NCI-H2227 (cell line): ENCODE data around the gene SREBF2.
A peak's percentile ranks its signal among the peaks of the same experiment; 100 is the strongest.

Experiments used
- DNase-seq: peaks from one replicate; lab custom pipeline; 2025; ENCODE audit not compliant: unreplicated experiment; lab: John Stamatoyannopoulos, UW

SREBF2 gene

DNA sequence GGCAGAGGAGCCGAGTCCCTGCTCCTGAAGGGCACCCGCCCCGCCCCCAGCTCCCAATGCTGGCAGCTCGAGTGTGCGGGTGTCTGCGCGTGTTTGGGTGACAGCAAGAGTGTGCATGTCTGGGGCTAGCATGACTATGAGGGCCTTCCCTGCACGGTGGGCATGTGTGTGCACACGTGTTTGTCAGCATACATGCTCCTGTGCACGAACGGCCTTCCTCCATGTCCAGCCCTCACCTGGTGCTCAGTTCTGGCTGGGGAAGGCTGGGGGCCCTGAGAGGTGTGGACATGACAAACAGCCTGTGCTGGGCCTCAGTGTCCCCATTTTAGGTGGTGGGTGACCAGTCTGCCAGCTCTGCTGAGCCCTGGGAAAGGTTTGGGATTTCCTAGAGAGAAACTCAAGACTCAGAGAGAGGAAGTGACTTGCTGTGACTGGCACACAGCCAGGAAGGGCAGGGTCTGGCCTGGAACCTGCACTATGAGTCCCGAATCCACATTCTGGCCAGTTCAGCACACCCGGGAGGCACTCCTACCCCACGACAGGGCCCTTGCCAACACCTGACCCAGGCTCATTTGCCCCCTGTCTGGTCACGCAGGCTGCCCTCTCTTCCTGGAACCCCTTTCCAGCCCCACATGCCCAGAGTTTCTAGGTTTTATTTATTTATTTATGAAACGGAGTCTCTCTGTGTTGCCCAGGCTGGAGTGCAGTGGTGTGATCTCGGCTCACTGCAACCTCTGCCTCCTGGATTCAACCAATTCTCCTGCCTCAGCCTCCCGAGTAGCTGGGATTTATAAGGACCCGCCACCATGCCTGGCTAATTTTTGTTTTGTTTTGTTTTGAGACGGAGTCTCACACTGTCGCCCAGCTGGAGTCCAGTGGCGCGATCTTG is 85.2 kb downstream of the SREBF2 start:
- no peak for DNase-seq

DNA sequence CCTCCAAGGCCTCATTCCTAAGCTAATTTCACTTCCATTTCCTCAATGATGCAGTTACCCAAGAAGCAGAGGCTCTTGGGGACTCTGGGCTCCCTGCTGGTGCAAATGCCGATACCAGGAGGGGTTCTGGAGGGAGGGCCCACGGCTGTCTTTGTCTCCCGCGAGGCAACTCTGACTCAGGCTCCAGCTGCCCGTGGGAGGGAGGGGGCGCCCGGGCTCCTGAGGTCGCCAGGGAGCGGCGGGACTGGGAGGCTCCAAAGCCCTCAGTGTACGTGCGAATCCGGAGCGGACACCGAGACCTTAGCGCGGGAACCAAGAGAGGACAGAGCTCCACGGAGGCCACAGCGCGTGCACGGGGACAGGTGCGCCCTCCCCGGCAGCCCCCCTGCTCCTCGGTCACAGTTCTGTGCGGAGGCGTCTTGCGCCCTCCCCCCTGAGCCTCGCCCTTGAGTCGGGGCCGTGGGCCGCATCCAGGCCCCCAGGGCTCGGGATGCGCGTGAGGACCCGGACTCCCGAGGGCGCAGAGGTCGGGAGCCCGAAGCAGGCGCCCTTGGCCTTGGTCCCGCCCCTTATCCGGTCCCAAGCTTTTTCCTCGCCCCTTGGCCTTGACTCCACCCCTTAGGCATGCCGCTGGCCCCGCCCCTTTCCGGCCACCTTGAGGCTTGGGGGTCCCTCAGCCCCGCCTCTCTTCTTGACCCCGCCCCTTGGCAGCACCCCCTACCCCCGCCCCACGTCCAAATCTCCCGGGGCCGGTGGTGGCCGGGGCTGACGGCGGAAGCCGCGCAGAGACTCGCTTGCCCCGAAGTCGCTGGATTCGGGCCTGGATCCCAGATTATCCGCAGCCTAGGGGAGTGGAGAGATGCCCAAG is 86.7 kb downstream of the SREBF2 start:
- no peak for DNase-seq

DNA sequence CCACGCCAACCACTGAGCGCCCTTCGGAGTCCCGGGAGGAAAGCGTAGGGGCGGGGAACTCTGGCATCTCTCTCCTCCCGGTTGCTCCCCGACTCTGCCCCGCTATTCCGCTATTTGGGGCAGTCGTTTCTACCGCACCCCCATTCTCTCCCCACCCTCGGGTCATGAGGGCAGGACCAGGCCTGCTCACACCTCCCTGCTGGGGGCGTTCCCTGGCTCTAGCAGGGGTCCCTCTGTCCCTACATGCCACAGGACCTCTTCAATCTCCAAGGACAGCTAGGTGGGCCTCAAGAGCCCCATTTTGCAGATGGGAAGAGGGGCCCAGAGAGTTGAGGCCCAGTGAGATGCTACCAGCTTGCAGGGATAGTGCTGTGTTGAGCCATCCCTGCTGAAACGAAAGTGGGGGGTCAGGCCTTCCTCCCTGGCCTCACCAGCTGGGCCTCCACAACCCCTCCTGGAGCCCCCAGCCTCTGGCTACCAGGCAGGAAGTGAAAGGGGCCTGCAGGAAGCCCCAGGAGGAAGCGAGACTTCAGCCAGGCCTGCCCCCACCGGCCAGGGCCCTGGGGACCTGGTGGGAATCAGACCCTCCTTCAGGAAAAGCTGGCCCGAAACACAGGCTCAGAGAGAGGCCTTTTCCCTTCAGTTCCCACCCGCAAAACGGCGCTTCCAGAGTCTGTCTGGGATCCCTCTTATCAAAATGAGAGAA is 87.5 kb downstream of the SREBF2 start:
- DNase-seq, result no peak

DNA sequence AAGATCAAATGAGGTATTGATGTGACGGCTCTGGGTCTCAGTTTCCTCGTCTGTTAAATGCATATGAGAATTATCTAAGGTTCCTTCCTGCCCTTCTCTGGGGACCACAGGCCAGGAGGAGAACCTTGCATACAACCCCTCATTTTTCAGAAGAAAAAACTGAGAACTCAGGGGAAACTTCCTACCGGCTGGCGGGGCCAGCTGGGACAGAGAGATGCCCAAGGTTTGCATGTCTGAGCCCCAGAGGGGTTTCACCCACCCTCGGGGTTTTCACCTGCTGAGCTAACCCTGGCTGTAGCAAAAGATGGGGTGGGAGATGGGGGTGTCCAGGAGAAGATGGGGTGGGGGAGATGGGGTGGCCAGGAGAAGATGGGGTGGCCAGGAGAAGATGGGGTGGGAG is 89.4 kb downstream of the SREBF2 start:
- no peak for DNase-seq

DNA sequence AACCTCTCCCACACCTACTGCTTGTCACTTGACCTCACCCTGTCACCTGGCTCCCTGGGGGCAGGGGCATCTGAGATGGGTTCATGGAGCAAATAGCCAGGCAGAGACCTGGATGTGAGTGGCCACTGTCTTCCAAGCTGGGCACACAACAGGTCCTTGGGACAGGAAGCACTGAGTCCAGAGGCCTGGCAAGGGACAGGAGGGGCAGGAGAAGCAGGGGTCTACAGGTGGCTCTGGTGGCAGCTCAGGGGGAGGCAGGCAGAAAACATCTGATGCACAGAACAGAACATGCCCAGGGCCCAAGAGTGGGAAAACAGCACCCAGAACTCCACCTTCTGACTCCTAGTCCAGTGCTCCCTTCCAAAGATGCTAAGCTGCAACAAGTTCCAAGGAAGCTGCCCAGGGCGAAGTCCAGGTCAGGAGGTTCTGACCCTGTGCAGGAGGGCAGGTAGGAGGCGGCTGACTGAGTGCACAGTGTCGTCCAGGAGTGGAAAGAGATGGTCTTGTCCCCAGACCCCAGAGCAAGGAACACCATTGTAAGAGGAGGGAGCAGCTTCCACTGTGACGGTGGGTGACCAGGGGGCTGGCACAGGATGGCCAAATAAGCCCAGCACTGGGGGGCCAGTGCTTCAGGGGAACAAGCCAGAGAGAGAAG is 90.2 kb downstream of the SREBF2 start:
- no peak for DNase-seq

DNA sequence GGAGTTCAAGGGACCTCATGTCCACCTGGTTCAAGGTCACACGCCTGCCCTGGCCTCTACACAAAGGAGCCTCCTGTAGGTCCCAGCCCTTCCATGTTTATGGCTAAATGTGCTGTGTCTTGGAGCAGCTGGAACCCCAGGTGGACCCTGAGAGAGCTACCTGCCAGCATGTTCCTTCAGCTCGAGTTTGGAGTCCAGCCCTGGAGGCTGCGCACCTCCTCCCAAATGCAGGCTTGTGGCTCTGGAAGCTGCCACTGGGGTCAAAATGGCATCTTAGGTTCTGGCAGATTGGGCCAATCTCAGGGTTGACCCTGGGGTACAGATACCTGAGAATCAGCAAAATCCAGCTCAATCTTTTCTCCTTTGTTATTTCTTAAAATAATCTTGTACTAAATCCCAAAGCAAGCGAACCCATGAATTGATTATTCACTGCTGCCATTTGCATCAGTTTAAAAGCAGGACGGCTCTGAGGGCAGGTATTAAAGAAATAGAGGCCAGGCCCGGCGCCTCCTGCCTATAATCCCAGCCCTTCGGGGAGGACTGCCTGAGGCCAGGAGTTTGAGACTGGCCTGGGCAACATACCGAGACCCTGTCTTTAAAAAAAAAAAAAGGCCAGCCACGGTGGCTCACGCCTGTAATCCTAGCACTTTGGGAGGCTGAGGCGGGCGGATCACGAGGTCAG is 90.8 kb downstream of the SREBF2 start:
- no peak for DNase-seq

DNA sequence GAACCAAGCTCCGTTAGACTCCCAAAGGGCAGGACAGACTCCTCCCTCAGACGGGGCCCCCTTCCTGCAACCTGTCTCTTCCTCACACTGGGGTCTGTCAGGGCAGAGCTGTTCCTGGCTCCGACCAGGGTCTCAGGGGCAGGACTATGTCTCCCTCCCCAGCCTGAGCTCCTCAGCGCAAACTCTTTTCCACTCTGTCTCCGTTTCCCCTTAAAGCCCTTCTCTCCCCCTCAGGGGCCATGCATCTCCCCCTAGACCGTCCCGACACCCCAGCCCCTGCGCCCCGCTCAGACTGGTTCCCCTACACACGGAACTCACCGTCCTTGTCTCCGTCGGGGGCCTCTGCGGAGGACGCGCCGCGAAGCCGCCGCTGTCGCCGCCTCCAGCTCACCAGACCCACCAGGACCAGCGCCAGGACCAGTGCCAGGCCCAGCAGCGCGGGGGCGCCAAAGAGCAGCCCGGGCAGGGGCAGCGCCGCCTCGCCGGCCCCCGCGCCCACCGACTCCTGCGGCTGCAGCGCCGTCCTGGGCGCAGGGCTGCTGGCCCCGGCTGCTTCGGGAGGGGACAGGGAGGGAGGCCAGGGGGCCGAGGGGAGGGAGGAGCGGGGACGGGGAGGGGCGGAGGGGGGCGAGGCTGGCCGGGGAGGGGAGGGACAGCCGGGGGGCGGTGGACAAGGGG is 93.0 kb downstream of the SREBF2 start:
- DNase-seq, result peak; percentile 81

DNA sequence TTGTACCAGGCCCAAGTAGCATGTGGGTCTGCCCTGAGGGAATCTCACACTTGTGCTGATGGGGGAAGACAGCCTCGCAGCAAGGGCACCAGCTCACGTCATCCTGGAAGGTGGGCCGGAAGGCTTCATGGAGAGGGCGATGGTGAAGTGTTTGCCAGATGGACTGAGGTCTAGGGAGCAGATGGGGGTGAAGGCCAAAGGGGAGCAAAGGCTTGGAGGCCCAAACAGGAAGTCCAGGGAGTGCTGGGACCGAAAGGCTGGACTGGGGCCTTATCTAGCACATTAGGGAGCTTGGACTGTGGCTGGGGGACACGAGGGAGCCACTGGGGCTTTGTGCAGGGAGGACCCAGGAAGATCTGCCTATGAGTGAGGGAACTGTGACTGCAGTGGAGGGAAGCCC is 94.9 kb downstream of the SREBF2 start:
- DNase-seq, result no peak

DNA sequence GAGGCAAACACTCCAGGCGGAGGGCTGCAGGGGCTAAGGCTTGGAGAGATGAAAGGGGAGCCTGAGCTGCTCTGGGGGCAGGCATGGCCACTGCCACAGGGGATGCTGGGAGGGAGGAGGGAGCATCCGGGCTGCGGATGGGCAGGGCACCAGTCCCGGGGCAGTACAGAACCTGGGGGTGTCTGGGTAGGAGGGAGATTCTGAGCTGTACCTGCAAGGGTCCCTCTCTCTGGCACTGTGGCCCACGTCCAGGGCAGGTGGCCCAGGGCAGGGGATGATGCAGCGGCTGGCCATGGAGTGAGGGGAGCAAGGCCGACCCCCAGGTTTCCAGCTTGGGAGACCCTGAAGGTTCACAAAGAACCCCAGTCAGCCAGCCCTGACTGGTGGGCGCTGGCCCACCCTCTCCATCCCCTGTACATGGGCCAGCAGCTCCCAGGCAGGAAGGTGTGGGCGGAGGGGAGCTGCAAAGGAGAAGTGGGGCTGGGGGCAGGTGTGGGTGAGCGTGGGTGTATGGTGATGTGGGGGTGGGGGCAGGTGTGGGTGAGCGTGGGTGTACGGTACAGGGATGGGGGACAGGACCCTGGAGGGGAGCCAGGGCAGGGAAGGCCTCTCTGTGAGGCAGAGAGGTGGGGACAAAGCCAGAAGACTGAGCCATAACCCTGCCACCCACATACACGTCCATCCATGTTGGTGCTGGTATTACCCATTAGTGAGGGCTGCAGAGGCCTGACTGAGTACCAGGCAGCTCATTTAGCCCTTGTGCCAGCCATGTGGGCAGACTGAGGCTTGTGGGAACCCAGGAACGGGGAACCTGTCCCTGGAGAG is 95.9 kb downstream of the SREBF2 start:
- no peak for DNase-seq

DNA sequence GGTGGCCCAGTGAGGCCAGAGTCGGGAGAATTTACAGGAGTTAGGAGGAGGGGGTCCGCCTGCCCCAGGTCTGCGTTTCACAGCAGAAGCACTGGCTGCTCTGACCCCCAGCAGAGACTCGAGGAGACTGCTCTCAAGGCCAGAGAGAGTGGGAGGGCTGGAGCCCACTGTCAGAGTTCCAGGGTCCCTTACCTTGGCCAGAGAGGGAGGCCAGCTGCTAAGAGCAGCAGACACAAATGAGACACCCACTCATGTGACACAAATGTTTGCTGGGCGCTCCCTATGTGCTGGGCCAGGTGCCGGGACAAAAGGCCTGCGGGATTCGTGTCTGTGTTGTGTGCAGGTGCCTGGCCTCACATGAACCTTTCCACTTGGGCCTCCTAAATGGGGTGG is 96.5 kb downstream of the SREBF2 start:
- DNase-seq, result no peak

DNA sequence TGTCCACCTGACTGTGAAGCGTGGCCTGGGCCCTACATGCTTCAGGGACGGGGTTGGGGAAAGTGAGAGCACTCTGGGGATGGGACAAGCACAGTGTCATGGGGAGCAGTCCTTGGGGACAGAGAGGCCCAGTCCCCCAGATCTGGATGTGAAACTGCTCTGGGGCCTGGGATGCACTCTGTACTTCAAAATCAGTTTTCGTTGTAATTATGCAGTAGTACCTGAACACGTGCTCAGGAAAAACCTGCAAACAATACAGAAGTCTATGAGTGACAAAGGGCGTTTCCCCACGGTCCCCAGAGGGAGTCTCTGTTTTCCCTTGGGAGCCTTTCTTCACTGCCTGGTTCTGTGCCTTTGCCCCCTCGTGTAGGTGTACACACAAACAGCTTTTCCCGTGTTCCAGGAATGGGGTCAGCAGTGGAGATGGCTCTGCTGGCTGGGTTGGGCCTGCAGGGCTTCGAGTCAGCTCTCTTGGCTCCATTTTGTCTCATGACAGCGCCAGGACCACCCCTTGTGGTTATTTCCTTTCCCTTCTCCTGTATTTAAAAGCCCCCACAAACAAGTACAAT is 98.9 kb downstream of the SREBF2 start:
- DNase-seq, result no peak

DNA sequence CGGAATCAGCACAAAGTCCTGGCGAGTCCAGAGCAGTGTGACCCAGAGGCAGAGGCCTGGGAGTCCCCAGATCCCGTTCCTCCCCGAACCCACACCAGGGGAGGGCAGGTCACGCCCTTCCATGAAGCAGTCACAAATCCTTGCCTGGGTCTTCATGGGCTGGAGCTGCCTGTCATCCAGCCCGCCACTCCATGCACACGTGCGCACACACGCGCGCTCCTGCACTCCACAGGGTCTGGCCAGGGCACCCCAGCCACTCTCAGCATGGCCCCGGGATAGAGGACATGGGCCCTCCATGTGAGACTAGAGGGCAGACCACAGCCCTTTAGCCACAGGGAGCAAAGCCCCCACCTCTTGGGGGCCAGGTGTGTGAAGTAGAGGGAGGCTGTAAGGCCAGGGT is 99.4 kb downstream of the SREBF2 start:
- no peak for DNase-seq

DNA sequence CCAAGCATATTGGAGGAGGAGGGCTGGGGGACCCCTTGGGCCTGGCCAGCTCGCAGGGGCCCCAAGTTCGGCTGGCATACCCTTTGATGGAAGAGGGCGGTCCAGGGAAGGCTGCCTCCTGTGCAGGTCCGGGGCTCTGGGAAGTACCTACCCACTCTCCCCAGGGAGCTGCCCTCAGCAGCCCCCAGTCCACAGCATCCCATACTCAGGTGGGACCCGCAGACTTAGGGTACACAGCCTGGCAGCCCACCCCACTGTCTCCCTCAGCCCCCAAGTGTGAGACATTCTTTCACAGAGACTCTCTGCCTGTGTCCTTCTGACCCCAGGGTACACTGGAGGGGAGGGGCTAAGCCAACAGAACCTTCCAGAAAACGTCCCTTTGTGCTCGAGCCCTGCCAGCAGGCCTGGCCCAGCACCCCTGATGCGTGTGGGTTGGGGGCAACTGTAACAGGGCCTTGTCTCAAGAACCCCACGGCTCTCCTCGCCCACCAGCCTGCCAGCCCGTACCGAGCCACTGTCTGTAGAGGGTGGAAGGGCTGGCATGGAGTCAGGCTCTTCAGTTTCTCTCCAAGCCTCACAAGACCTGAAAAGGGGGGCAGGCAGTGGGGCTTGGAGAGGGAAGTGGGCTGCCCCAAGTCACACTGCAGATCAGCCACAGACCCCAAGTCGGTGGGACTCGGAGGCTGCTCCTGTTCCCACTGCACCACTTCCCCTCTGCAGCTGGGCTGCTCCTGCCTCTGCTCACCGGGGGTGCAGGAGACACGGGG is 100.7 kb downstream of the SREBF2 start:
- DNase-seq, result no peak

DNA sequence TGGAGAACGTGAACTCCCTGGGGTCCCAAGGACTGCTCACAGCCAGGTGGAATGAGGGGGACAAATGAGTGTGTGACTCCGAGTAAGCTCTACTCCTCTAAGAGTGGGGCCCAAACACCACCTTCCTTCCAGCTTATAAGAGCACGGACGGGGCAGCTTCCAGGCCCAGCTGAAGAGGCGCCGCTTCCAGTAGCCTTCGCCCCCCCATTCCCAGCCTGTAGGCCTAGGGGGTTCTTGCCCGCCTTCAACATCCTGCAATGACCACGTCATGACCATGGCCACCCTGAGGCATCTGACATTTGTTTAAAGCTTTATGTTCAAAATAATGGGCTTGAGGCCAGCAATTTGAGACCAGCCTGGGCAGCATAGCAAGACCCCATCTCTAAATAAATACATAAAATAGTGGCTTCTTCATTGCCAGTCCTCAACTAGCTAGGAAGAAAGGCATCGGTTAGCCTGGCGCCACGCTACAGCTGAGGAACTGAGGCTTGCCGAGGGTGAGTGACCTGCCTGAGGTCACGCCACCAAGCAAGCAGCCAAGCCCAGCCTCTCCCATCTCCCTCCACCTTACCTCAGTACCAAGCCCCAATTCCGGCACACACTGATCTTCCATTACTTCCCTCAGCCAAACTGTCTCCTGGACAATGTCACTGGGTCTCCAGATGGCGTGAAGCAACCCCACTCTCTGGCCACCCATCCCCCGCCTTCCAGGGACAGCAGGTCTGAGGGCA is 101.5 kb downstream of the SREBF2 start:
- DNase-seq, result no peak

DNA sequence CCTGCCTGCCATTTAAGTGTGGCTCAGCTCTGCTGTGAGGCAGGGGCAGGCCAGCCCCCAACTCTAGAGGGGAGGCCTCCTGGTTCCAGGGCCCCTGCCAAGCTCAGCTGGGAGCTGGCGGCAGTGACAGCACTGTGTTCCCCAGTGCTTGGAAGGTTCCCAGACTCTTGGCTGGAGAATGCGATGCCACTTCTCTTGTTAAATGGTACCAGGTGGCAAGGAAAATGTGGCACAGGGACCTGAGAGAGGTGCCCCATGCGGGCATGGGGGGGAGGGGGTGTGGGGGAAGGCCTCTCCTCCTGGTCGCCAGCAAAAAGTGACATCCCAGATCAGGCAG is 102.1 kb downstream of the SREBF2 start:
- no peak for DNase-seq

DNA sequence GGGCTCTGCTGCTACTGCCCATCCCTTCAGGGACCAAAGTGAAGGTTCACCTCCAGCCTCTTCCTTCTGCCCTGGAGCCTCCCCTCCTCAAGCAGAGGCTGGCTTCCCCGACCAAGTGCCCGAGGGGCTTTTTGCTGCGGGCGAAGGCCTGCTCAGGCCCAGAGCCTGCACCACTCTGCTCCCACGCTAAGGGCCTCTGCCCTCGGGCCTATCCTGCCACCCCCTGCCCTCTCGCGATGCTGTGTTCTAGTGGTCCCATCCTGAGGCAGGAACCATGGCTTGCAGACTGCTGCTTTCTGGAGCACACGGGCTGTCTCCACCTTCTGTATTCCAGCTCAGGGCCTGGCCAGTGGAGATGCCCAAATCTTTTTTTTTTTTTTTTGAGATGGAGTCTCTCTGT is 102.6 kb downstream of the SREBF2 start:
- DNase-seq, result no peak

DNA sequence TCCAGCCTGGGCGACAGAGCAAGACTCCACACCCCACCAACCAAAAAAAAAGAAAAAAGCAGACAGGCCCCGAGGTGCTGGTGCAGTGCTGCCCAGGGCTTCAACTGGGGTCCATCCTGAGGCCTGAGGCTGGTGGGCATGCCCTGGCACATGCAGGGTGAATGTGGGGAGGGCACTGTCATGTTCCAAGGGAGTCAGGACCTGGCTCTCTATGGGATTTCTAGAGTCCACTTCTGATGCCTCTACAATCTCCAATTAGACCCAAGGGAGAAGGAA is 103.9 kb downstream of the SREBF2 start:
- DNase-seq, result no peak
